BJ (cell line): Measurements from ENCODE around the gene STAU1. TPM values are rescaled to one million over a fixed set of nuclear protein-coding genes. Genes with fewer than 3 reads are reported as not detected.

Experiments
- CTCF ChIA-PET: fragments of 350-600 bp; formaldehyde crosslinking; extraction: SDS; loops from one replicate; lab custom pipeline; 2021; ENCODE audit warnings: antibody characterized with exemption, inconsistent platforms; lab: Yijun Ruan, JAX
- POLR2A ChIA-PET: fragments of 300-600 bp; sonication (Branson Sonifier 250); formaldehyde crosslinking; extraction: SDS; loops from one replicate; lab custom pipeline; 2021; ENCODE audit warnings: antibody characterized with exemption; lab: Charles Lee
- DNase-seq: peaks from one replicate; pipeline ENCODE4 v3.0.0-alpha.2; 2011; ENCODE audit warnings: low read depth
- H3K27me3 ChIP-seq: 2 replicates; pipeline ENCODE4 v1.6.0; 2011; ENCODE audit warnings: low read length; ENCODE audit not compliant: control insufficient read depth, insufficient read depth
- H3K36me3 ChIP-seq: 2 replicates; pipeline ENCODE4 v1.5.1; 2011; ENCODE audit warnings: low read length; ENCODE audit not compliant: control insufficient read depth, insufficient read depth
- H3K4me3 ChIP-seq: 2 replicates; pipeline ENCODE4 v1.5.1; 2011; ENCODE audit warnings: low read depth, mild to moderate bottlenecking, control low read depth, low read length
- CTCF ChIP-seq: IDR thresholded peaks from 2 replicates; pipeline ENCODE4 v1.5.1; 2011; ENCODE audit warnings: low read depth, mild to moderate bottlenecking, control low read depth, inconsistent platforms, low read length, moderate library complexity; ENCODE audit not compliant: insufficient read depth
- polyA plus RNA-seq: library from polyadenylated mRNA; depleted of rRNA; stranded (reverse); fragments of >200 nt; gene quantifications from 2 replicates; pipeline ENCODE4 v1.2.3, GENCODE V29; 2011

STAU1 gene
- polyA plus RNA-seq, 1 experiment, result 49.3 TPM

GRCh38 chr20:49166534-49167449 lies 21.3 kb downstream of the STAU1 start:
- Histone ChIP-seq H3K36me3 (peaks cover 4% of the 10 kb centered on the region), H3K4me3 (no peak overlapping the region), H3K27me3 (no peaks in the 10 kb centered on the region)
- POLR2A ChIA-PET, result no interaction called here
- DNase-seq, result no peak
- CTCF ChIA-PET, result interaction anchor here (1.1 to 2.0 kb wide), 4 partner anchors 9 to 51 kb away, joined by 4 to 6 read pairs (median 6); no protein-coding TSS in a partner anchor
- TF ChIP-seq CTCF, result no peak

GRCh38 chr20:49165611-49166010 lies 22.5 kb downstream of the STAU1 start:
- no peak for DNase-seq
- no peak overlapping the region for H3K4me3 ChIP-seq
- TF ChIP-seq CTCF, result no peak
- H3K27me3 ChIP-seq, result no peaks in the 10 kb centered on the region
- ChIA-PET POLR2A (no interaction called here), CTCF (interaction anchor here (1.4 to 2.0 kb wide), 2 partner anchors 8 to 52 kb away, joined by 4 to 5 read pairs; no protein-coding TSS in a partner anchor)
- H3K36me3 ChIP-seq, result peaks cover 4% of the 10 kb centered on the region

GRCh38 chr20:49163696-49164095 lies 24.4 kb downstream of the STAU1 start:
- no peak for DNase-seq

GRCh38 chr20:49161428-49162152 lies 26.5 kb downstream of the STAU1 start:
- CTCF ChIA-PET, result interaction anchor here (1.0 kb wide), 1 partner anchor 56 kb away, joined by 3 read pairs; no protein-coding TSS in a partner anchor
- Histone ChIP-seq H3K36me3 (peaks cover 4% of the 10 kb centered on the region), H3K4me3 (no peak overlapping the region), H3K27me3 (no peaks in the 10 kb centered on the region)
- POLR2A ChIA-PET, result no interaction called here
- DNase-seq, result no peak
- no peak for TF ChIP-seq CTCF

More at GRCh38 chr20:49163696-49164095, 24.4 kb downstream of the STAU1 start:
- no peak for TF ChIP-seq CTCF
- ChIA-PET POLR2A (no interaction called here), CTCF (interaction anchor here (1.0 to 1.5 kb wide), 2 partner anchors 17 to 54 kb away, joined by 3 read pairs; no protein-coding TSS in a partner anchor)
- H3K36me3 ChIP-seq, result peaks cover 4% of the 10 kb centered on the region
- H3K27me3 ChIP-seq, result no peaks in the 10 kb centered on the region
- no peak overlapping the region for H3K4me3 ChIP-seq
